CMK (cell line): ENCODE data around the gene KCTD2.
"Not testable (repeated sequence)": the region's sequence is repeated elsewhere in the genome, so short reads cannot be mapped to it uniquely, and the experiment has no call there.

Source experiments
- DNase-seq: peaks from one replicate; pipeline ENCODE4 v3.0.0-alpha.2; 2010; ENCODE audit warnings: low read depth

The KCTD2 gene

GRCh38 chr17:75046407-75047289 lies at the start of gene KCTD2, which contains the start of gene ATP5PD:
KCTD2 (plus strand) TSS chr17:75047225; CDS start chr17:75047251, 26 bp downstream.
ATP5PD (minus strand) TSS chr17:75046969; CDS start chr17:75042650, 4,319 bp downstream.
- DNase-seq: peak; percentile 92

GRCh38 chr17:74998783-74999182 lies 48.2 kb upstream of the KCTD2 start:
- DNase-seq: no peak

GRCh38 chr17:74999523-74999922 lies 47.5 kb upstream of the KCTD2 start:
- DNase-seq: no peak

- no peak for DNase-seq
These were observed 44.8 kb upstream of the KCTD2 start for GRCh38 chr17:75001915-75002843.

GRCh38 chr17:75003070-75003956 lies 43.7 kb upstream of the KCTD2 start:
- no peak for DNase-seq

GRCh38 chr17:75003957-75004355 lies 43.1 kb upstream of the KCTD2 start:
- no peak for DNase-seq

- no peak for DNase-seq
These were observed 42.7 kb upstream of the KCTD2 start for GRCh38 chr17:75004371-75004770.

- DNase-seq: no peak
These were observed 41.7 kb upstream of the KCTD2 start for GRCh38 chr17:75005291-75005690.

GRCh38 chr17:75006084-75006483 lies 40.9 kb upstream of the KCTD2 start:
- not testable (repeated sequence) for DNase-seq

GRCh38 chr17:75006653-75007052 lies 40.4 kb upstream of the KCTD2 start:
- peak; percentile 32 for DNase-seq

- DNase-seq: no peak
These were observed 38.7 kb upstream of the KCTD2 start for GRCh38 chr17:75008373-75008772.

- DNase-seq: no peak
These were observed 37.8 kb upstream of the KCTD2 start for GRCh38 chr17:75009139-75009724.

GRCh38 chr17:75010683-75011400 lies 36.2 kb upstream of the KCTD2 start:
- no peak for DNase-seq

- no peak for DNase-seq
These were observed 35.5 kb upstream of the KCTD2 start for GRCh38 chr17:75011401-75012095.

- no peak for DNase-seq
These were observed 35.0 kb upstream of the KCTD2 start for GRCh38 chr17:75012096-75012345.

- DNase-seq: peak; percentile 82
These were observed 34.5 kb upstream of the KCTD2 start, which contains the start of gene MRPL58 for GRCh38 chr17:75012346-75013091. MRPL58 (plus strand) TSS chr17:75012670; CDS start chr17:75012687, 17 bp downstream.

GRCh38 chr17:75013092-75013559 lies 33.9 kb upstream of the KCTD2 start:
- DNase-seq: no peak

- DNase-seq: no peak
These were observed 27.9 kb upstream of the KCTD2 start for GRCh38 chr17:75019146-75019545.

GRCh38 chr17:75019710-75020109 lies 27.3 kb upstream of the KCTD2 start:
- DNase-seq: no peak
